A172 (cell line): Measurements from ENCODE around the gene NPR2. TPM values are rescaled to one million over a fixed set of nuclear protein-coding genes. Genes with fewer than 3 reads are reported as not detected.

ENCODE experiments used
- DNase-seq: peaks from one replicate; pipeline ENCODE4 v3.0.0-alpha.2; 2015; ENCODE audit warnings: low spot score
- total RNA-seq: library from RNA; depleted of rRNA; stranded (reverse); fragments of >200 nt; shearing (Covaris generic); gene quantifications from 2 replicates; pipeline ENCODE4 v1.2.3, GENCODE V29; 2014

The NPR2 gene
- total RNA-seq, 1 experiment from 2014 or later, result 1.9 TPM

- no peak for DNase-seq
Measured at GRCh38 chr9:35763803-35764202, 27.6 kb upstream of the NPR2 start.

GRCh38 chr9:35766997-35767396, 24.4 kb upstream of the NPR2 start:
- DNase-seq, result no peak

- no peak for DNase-seq
Measured at GRCh38 chr9:35767458-35767857, 23.9 kb upstream of the NPR2 start.

DNA sequence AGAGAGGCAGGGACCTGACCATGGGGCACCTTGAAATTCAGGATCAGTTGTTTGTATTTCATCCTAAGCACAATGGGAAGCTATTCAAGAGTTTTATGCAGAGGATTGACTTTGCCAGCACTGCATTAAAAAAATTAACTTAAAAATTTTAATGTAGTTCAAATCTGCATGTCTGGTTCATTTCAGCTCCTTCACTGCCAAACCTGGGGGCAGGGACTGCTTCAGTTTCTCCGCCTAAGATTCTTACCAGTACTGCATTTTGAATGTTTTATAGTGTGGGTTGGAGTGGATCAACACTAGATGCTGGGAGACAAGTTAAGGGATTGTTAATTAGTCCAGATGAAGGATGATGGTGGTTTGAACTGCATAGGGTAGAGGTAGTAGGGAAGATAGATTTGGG, 21.6 kb upstream of the NPR2 start:
- DNase-seq, result no peak

GRCh38 chr9:35771075-35771433, 20.3 kb upstream of the NPR2 start:
- DNase-seq, result no peak

GRCh38 chr9:35771534-35771933, 19.9 kb upstream of the NPR2 start:
- no peak for DNase-seq

DNA sequence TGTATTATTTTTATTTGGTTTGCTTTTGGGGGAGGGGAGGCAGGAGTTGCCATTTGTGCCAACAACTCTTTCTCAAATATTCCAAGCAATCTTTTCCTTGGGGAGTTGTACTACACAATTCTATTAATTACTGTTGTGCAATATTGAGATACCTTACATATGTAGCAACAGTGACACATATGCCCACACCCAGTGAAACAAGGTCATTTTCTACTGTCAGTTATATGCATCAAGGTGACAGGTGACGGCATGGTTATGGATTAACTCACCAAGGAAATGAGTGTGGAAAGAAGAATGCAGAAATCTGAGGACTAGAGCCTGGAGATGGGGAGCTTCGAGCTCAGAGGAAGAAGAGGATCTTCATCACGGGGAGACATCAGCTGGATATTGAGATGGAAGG, 19.4 kb upstream of the NPR2 start:
- DNase-seq, result peak; percentile 8

DNA sequence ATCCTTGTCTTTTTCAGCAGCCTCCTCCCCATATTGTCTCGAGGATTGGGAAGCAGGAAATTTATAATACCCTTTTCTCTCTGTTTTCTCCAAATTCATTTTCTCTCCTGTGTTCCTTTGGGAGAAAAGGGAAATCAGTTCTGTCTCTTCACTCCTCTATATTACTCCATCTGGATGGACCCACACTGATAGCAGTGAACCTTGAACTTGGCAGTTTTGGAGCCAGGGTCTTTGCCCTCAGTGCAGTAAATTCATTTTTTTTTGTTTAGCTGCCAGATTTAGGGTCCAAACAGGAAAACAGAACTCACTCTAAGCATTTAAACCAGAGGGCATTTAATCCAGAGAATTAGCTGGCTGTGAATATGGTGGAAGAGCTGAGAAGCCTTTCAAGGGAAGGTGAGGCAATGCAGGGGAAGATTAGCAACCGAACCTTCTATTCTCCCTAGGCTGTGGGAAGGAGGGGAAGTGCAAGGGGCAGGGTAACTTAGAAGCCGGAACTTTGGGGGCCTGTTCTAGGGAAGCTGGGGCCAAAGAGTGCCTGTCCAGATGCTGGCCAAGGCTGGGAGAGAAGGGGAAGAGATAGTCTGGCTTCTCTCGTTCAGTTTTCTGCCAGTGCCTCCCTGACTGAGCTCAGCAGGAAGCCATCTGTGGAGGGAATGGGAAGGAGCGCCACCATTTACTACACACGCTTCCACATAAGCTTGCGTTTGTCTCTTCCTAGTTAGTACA, 16.3 kb upstream of the NPR2 start:
- DNase-seq, result no peak

- no peak for DNase-seq
Measured at GRCh38 chr9:35776018-35776417, 15.4 kb upstream of the NPR2 start.

DNA sequence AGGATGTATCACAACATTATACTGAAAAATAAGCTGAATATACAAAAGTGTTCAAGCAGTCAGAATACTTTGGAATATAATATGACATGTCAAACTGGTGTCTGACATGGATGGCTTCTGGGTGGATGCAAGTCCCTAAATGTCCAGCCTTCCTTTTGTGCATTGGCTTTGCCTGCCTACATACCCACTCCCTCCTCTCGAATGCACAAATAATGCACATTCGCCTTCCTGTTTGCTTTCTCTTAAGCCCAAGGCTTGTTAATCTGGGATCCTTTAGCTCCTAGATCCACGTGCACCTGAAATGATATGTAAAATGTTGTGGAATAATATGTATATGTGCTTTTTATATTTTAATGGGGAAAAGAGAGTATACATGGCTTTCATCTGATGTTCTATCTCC, 12.9 kb upstream of the NPR2 start:
- no peak for DNase-seq

GRCh38 chr9:35781066-35781465, 10.3 kb upstream of the NPR2 start:
- no peak for DNase-seq

- no peak for DNase-seq
Measured at GRCh38 chr9:35783418-35783817, 8.0 kb upstream of the NPR2 start.

DNA sequence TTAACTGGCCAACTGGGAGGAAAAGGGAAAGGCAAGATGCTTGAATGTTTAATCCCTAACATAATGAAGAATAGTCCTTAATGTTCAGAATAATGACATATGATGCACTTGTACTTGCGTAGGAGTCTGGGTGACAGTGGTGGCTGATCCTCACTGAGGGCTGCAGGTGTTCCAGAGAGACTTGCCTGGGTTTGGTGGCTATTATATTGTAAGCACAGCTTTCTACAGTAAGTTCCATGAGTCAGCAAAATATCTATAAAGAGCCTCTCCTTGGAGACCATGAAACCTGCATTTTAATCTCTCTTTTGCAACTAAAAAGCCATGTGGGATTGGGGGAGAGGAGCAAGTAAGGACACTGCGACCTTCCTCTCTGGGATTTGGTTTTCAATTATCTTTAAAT, 1.9 kb upstream of the NPR2 start:
- no peak for DNase-seq

DNA sequence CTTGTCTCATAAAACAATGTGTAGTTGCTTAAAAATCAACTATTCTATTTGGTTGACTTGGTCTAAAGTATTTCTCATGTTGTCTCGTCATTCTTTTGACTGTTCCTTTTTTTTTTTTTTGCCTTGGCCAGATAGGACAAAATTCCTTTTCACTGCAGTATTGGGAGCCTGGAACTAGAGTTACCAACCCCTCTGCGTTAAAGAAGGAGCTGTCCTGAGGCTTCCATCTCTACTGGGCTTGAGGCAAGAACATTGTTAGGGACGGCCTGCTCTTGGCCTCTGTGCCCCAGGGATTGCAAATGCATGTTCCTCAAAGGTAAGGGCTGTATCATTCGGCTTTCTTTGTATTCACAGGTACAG, 1.4 kb upstream of the NPR2 start:
- no peak for DNase-seq

DNA sequence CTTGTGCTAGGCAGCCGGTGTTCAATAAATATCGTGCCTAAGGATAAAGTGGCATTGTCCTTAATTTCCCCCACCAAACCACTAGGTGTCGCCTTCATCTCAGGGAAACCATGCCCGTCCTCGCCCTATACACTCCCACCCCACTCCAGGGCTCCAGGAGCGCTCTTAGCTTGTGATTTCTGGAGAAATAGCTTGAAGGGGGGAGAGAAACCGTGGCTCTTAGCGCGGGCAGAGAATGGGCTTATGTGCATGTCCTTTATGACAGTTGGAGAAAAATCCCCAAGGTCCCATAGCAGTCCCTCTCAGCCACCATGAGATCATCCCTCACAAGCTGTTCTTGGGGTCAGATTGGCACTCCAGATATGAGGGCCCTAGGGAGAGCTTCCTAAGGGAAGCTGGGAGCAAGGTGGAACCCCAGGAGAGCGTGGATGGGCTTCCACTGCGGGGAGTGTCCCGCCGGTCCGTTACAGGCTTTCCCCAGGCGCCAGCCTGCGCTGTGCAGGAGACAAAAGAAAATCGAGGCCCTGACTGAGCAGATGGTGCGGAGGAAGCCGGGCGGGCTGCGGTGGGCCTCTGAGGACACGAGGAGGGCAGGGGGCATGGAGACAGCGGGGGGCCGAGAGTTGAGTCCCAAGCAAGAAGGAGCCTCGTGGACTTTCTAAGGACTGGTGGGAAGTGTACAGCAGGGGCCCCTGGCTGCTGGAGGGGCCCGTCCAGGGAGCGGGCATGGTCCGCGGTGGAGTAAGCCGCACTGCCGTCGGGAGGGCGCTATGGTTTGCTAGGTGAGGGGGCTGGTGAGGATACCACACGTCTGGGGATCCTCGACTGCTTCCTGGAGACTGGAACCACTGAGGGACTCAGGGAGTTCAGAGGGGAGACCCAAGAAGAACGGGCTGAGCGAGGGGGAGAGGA, 750 bp upstream of the NPR2 start:
- peak; percentile 69 for DNase-seq

- DNase-seq, result no peak
Measured at GRCh38 chr9:35792024-35792813, 828 bp downstream of the NPR2 start.

DNA sequence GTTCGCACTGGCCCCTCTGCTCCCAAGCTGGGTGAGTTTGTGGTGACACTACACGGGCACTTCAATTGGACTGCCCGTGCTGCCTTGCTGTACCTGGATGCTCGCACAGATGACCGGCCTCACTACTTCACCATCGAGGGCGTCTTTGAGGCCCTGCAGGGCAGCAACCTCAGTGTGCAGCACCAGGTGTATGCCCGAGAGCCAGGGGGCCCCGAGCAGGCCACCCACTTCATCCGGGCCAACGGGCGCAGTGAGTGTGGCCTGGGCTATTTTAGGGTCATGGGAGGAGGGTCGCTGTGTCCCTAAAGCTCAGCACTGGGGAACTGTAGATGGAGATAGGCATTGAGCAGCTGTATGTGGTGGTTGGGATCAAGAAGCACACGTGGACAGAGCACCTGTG, 1.4 kb downstream of the NPR2 start:
- DNase-seq, result no peak

DNA sequence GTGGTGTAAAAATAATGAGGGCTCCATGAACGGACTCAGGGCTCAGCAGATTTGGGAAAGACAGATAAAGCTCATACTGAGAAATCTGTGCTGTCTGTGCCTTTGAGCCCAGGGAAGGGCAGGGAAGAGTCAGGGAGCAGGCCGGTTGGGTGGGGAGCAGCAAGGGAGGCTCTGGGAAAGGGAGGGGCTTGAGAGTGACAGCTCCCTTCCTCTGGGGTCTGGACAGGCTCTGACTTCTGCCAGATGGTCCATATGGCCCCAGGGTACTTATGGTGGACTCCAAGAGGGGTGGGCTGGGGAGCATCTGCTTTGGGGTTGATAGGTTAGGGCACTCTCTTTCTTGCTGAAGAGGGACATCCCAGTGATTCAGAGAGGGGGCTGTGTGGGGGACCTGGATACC, 2.1 kb downstream of the NPR2 start:
- DNase-seq, result no peak

- DNase-seq, result peak; percentile 58
Measured at GRCh38 chr9:35795695-35796094, 4.3 kb downstream of the NPR2 start.

GRCh38 chr9:35797311-35798109, 6.1 kb downstream of the NPR2 start:
- no peak for DNase-seq

- peak; percentile 68 for DNase-seq
Measured at GRCh38 chr9:35798658-35799374, 7.4 kb downstream of the NPR2 start.
